Adrenal gland (tissue), 12 donors: Measurements from ENCODE around the gene ZBED5. TPM values are rescaled to one million over a fixed set of nuclear protein-coding genes. Genes with fewer than 3 reads are reported as not detected.
"Not testable (repeated sequence)": the region's sequence is repeated elsewhere in the genome, so short reads cannot be mapped to it uniquely, and the experiment has no call there.

ENCODE experiments used
- DNase-seq, 7 donors: peaks; one replicate each; pipeline ENCODE4 v3.0.0-alpha.2; 2019 to 2020
- H3K27ac ChIP-seq, 5 donors: fragments of 200-600 bp; sonication (generic) in 4 of 5; 1 replicate in 3 of 5; 2 replicates in 2 of 5; pipeline versions ENCODE4 v1.5.1 to v1.8.0; 2016 to 2020; ENCODE audit warnings: mild to moderate bottlenecking in 1 of 5
- H3K27me3 ChIP-seq: fragments of 200-600 bp; 2 replicates; pipeline ENCODE4 v1.8.0; 2021
- H3K36me3 ChIP-seq, 2 donors: fragments of 200-600 bp; replicated peaks in 1 of 2; 1 replicate in 1 of 2; 2 replicates in 1 of 2; pipeline versions ENCODE4 v1.5.1 to v1.8.0; 2018 to 2022
- H3K4me1 ChIP-seq, 2 donors: fragments of 200-600 bp; replicated peaks in 1 of 2; 1 replicate in 1 of 2; 2 replicates in 1 of 2; pipeline versions ENCODE4 v1.5.1 to v1.8.0; 2018 to 2021
- H3K4me3 ChIP-seq, 4 donors: fragments of 200-600 bp; sonication (generic) in 3 of 4; one replicate each; pipeline ENCODE4 v1.5.1; 2016 to 2018
- H3K9me3 ChIP-seq, 3 donors: fragments of 200-600 bp; sonication (generic) in 1 of 3; replicated peaks in 1 of 3; 1 replicate in 2 of 3; 2 replicates in 1 of 3; pipeline versions ENCODE4 v1.5.1 to v1.8.0; 2016 to 2021
- CTCF ChIP-seq, 6 experiments: fragments of 450-650 bp in 4 of 6; fragments of 200-600 bp in 2 of 6; sonication (generic) in 1 of 6; IDR thresholded peaks; 1 replicate in 5 of 6; 2 replicates in 1 of 6; pipeline versions ENCODE4 v1.5.1 to v1.8.0; 2016 to 2021; ENCODE audit warnings: antibody characterized with exemption in 6 of 6, mild to moderate bottlenecking in 2 of 6, moderate library complexity in 1 of 6
- POLR2A ChIP-seq, 2 donors: fragments of 450-650 bp; IDR thresholded peaks; one replicate each; pipeline ENCODE4 v1.6.1; 2017; ENCODE audit warnings: antibody characterized with exemption in 2 of 2, mild to moderate bottlenecking in 2 of 2, moderate library complexity in 1 of 2
- WGBS, 4 donors: extraction: QIAGEN DNeasy Blood & Tissue Kit in 2 of 4; methylation state at CpG; one replicate each; pipeline versions ENCODE4 v1.1.5 to v1.1.7; 2013 to 2017; 5-methylcytosine and 5-hydroxymethylcytosine counted together
- intact Hi-C, 2 donors: fragments of 100-400 bp; cut with DNase I; formaldehyde crosslinking; loops; one replicate each; pipeline versions ENCODE4 v1.14.1 to v1.15.0; 2022 to 2023
- polyA plus RNA-seq, 3 donors: library from polyadenylated mRNA; stranded (reverse); fragments of 200-250 nt in 2 of 3; fragments of 350-450 nt in 1 of 3; fragmentation: Illumina TruSeq in 1 of 3; extraction: RNeasy Lipid Tissue Mini Kit (QIAGEN cat#74804) in 1 of 3; gene quantifications; one replicate each; pipeline ENCODE4 v1.2.3, GENCODE V29; 2013 to 2014
- total RNA-seq, 9 donors: library from RNA; depleted of rRNA in 4 of 9; stranded (reverse); fragments of >200 nt in 4 of 9; fragments of 120-200 nt in 1 of 9; fragmentation: NEBNext Ultra II Directional in 1 of 9; extraction: Animal tissue kit (Norgen Biotek cat#: 25700) in 1 of 9; gene quantifications; one replicate each; pipeline versions ENCODE4 v1.1.0 to v1.2.4, GENCODE V29; 2013 to 2023
- donor health status: healthy with polysubstance abuse.
- donor health status: Bipolar disorder and iron deficiency.
- donor health status: DM: yes; HTN: yes; CAD: no.
- donor health status: DM: no; HTN: no; CAD: no.
- donor health status: DM: no; HTN: no; CAD: no.
- donor health status: DM: yes; HTN: yes; CAD: no.

ZBED5 gene
- total and polyA plus RNA-seq, 12 donors: 12.3 to 53.3 (median 34.7) TPM

GRCh38 chr11:10824888-10825287, 33.0 kb downstream of the ZBED5 start:
- Histone ChIP-seq H3K4me1 (no peaks in the 10 kb centered on the region), H3K4me3 (no peak overlapping the region), H3K27ac (no peak overlapping the region), H3K36me3 (no peaks in the 10 kb centered on the region), H3K27me3 (no peaks in the 10 kb centered on the region), H3K9me3 (no peaks in the 10 kb centered on the region)
- WGBS, 4 donors: 64 to 80% (median 74%) methylated on average over 3 of the region's 3 CpGs
- TF ChIP-seq CTCF (IDR thresholded peaks at IDR 0.05): no peak
- no peak for TF ChIP-seq POLR2A (IDR thresholded peaks at IDR 0.05)
- intact Hi-C loops: no loop called here
- DNase-seq: no peak

GRCh38 chr11:10823152-10823579, 34.7 kb downstream of the ZBED5 start:
- Histone ChIP-seq H3K27ac (no peak overlapping the region), H3K9me3 (no peaks in the 10 kb centered on the region), H3K36me3 (no peaks in the 10 kb centered on the region), H3K27me3 (no peaks in the 10 kb centered on the region), H3K4me3 (no peak overlapping the region), H3K4me1 (no peaks in the 10 kb centered on the region)
- WGBS, 4 donors: 48 to 67% (median 61%) methylated on average over 2 of the region's 2 CpGs
- intact Hi-C loops: no loop called here
- DNase-seq: no peak
- TF ChIP-seq POLR2A (IDR thresholded peaks at IDR 0.05) (no peak), CTCF (IDR thresholded peaks at IDR 0.05) (no peak)

- H3K36me3 ChIP-seq, DNase-seq, H3K27me3 ChIP-seq, intact Hi-C loops, H3K27ac ChIP-seq, H3K9me3 ChIP-seq, H3K4me3 ChIP-seq, H3K4me1 ChIP-seq: not testable (repeated sequence)
- WGBS, 4 donors: 70 to 97% (median 90%) methylated on average over 3 of the region's 3 CpGs
Observed at GRCh38 chr11:10822491-10822890, 35.4 kb downstream of the ZBED5 start.

GRCh38 chr11:10818594-10818993, 39.3 kb downstream of the ZBED5 start:
- intact Hi-C loops: no loop called here
- H3K27me3 ChIP-seq: no peaks in the 10 kb centered on the region
- H3K4me1 ChIP-seq: no peaks in the 10 kb centered on the region
- 65 to 84% (median 73%) methylated on average over 1 of the region's 1 CpG for WGBS, 4 donors
- no peak overlapping the region for H3K4me3 ChIP-seq
- no peak for TF ChIP-seq CTCF (IDR thresholded peaks at IDR 0.05)
- TF ChIP-seq POLR2A (IDR thresholded peaks at IDR 0.05): no peak
- no peak for DNase-seq
- no peaks in the 10 kb centered on the region for H3K9me3 ChIP-seq
- H3K36me3 ChIP-seq: no peaks in the 10 kb centered on the region
- no peak overlapping the region for H3K27ac ChIP-seq

- Histone ChIP-seq H3K36me3 (no peaks in the 10 kb centered on the region), H3K27ac (no peak overlapping the region), H3K27me3 (no peaks in the 10 kb centered on the region), H3K4me3 (no peak overlapping the region), H3K9me3 (no peaks in the 10 kb centered on the region), H3K4me1 (peaks cover 0 to 7% of the 10 kb centered on the region in 2 donors)
- TF ChIP-seq CTCF (IDR thresholded peaks at IDR 0.05) (no peak), POLR2A (IDR thresholded peaks at IDR 0.05) (no peak)
- intact Hi-C loops: no loop called here
- DNase-seq: no peak
Observed at GRCh38 chr11:10813945-10814344, 43.9 kb downstream of the ZBED5 start.
